T-helper 2 cell treated with Interferon-gamma antibody and Interleukin-4, amounts not matched to agents 5 μg/mL and 100 μg/mL, for 36 hours (primary cell): Measurements from ENCODE around the gene RPL31.
A peak's percentile ranks its signal among the peaks of the same experiment; 100 is the strongest.

Experiments used
- DNase-seq: peaks from one replicate; pipeline ENCODE4 v3.0.0; 2021; ENCODE audit warnings: low spot score
- H3K27ac Mint-ChIP-seq: one replicate; pipeline ENCODE4 v1.8.0; 2021; ENCODE audit warnings: mild to moderate bottlenecking, mixed read lengths
- H3K27me3 Mint-ChIP-seq: one replicate; pipeline ENCODE4 v1.8.0; 2021; ENCODE audit warnings: low read depth, mixed read lengths
- H3K36me3 Mint-ChIP-seq: one replicate; pipeline ENCODE4 v1.8.0; 2021; ENCODE audit warnings: low read depth, mixed read lengths
- H3K4me1 Mint-ChIP-seq: one replicate; pipeline ENCODE4 v1.8.0; 2021; ENCODE audit warnings: low read depth, mixed read lengths
- H3K4me3 Mint-ChIP-seq: one replicate; pipeline ENCODE4 v1.8.0; 2022; ENCODE audit warnings: mild to moderate bottlenecking, moderate library complexity, mixed read lengths
- H3K9me3 Mint-ChIP-seq: one replicate; pipeline ENCODE4 v1.8.0; 2021; ENCODE audit warnings: mixed read lengths

RPL31 gene

DNA sequence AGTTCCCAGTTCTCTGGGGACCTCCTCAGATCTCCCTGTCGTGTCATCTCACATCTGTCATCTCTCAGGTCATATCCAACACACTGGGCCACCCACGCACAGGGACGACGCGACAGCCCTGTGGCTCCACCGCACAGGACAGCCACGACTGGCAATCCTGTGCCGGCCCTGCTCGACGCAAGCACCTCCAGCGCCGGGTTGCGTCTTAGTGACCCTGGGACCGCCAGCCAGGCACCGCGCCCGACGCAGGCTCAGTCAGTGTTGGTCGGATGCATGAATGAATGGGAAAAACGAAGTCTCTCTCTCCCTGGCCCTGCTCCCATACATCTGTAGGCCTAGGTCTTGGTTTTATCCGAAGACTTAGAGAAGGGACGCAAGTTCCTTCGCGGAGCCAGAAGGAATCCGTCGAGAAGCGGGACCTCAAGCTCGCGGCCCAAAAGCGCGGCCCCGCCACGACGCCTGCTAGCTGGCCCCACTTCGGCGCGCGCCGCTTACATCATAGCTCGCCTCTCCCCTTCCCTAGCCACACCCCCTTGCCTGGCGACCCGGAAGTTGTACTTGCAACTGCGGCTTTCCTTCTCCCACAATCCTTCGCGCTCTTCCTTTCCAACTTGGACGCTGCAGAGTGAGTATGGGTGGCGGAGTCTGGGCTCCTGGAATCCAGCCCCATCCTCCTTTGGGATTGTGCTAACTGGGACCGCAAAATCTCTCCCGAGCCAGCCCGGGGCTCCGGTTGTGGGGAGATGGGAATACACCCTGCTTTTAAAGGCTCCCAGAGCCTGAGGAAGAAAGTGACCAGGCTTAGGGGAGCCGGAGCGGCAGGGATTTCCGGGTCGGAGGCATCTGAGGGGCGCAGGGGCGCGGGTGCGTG, at the start of gene RPL31:
TSS of gene RPL31 (plus strand) at position 599 of the 871 bp plus-strand sequence. CDS start 413 bp downstream, outside the sequence.
- H3K36me3 Mint-ChIP-seq, result peaks cover 52% of the 10 kb centered on the region
- peaks cover 35% of the 10 kb centered on the region for H3K4me1 Mint-ChIP-seq
- peak; percentile 95 for DNase-seq
- peaks cover 6% of the 10 kb centered on the region for H3K9me3 Mint-ChIP-seq
- peak within 1 kb of the TSS; percentile 94 for H3K4me3 Mint-ChIP-seq
- H3K27me3 Mint-ChIP-seq, result no peaks in the 10 kb centered on the region
- H3K27ac Mint-ChIP-seq, result peak within 1 kb of the TSS; percentile 95

DNA sequence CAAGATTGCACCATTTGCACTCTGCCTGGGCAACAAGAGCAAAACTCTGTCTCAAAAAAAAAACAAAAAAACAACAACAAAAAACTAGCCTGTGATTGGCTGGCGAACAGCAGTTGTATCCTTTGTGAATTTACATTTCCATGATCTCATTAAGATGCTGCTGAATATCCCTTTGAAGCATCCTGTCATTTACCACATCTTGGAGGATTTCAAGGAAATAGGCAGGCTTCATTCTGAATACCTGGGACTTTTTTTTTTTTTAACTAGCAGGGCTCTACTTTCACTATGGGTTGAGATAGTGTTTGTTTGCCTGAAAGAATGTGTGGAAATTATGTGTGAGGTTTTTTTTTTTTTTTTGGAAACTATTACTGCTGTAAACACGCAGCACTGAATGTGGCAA, 49.6 kb upstream of the RPL31 start:
- no peaks in the 10 kb centered on the region for H3K36me3 Mint-ChIP-seq
- no peaks in the 10 kb centered on the region for H3K27me3 Mint-ChIP-seq
- no peak for DNase-seq
- no peaks in the 10 kb centered on the region for H3K4me1 Mint-ChIP-seq
- no peak overlapping the region for H3K4me3 Mint-ChIP-seq
- H3K27ac Mint-ChIP-seq, result no peak overlapping the region
- H3K9me3 Mint-ChIP-seq, result no peaks in the 10 kb centered on the region

DNA sequence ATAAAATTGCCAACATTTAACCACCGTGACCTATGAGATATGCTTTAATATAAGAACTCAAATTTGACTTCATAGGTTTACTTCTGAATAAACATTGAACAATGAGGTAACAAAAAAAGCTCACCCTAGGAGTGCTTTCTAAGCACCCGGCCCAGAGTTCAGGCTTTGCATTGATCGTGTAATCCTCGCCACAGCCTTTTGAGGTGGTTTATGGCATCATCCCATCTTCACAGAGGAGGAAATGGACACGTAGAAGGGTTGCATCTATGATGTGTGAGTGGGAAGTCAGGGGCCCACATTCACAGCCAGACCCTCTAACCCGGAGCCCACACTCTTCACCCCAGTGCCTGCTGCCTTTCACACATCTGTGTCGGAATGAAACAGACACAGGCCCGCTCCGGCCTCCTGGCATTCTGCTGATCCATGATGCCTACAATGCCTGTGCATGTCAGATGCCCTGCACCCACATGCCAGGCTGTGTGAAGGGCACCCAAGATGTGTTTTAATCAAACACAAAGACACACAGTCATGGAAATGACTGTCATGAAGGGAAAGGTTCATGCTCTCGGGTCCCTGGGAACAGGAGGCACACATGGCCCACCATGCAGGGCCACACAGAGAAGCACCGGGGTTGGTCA, 48.6 kb upstream of the RPL31 start:
- DNase-seq, result no peak
- H3K36me3 Mint-ChIP-seq, result no peaks in the 10 kb centered on the region
- no peaks in the 10 kb centered on the region for H3K9me3 Mint-ChIP-seq
- H3K27me3 Mint-ChIP-seq, result no peaks in the 10 kb centered on the region
- H3K4me3 Mint-ChIP-seq, result no peak overlapping the region
- no peak overlapping the region for H3K27ac Mint-ChIP-seq
- no peaks in the 10 kb centered on the region for H3K4me1 Mint-ChIP-seq

DNA sequence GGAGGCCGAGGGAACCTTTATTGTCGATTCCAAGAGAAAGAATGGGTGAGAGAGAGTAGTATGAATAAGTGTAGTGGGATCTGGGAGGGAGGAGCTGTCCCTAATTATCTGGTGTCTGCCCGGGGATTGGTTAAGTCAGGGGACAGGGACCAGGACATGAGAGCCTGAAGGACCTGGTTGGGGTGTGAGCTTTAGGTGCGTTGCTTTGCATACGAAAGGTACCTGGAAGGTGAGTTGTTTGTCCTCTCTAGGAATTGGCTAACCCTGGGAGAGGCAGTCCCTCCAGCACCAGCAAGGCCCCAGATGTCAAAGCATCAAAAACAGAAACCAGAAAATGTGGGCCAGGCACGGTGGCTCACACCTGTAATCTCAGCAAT, 48.1 kb upstream of the RPL31 start:
- H3K4me1 Mint-ChIP-seq, result no peaks in the 10 kb centered on the region
- no peaks in the 10 kb centered on the region for H3K36me3 Mint-ChIP-seq
- H3K4me3 Mint-ChIP-seq, result no peak overlapping the region
- no peaks in the 10 kb centered on the region for H3K27me3 Mint-ChIP-seq
- H3K27ac Mint-ChIP-seq, result no peak overlapping the region
- no peak for DNase-seq
- no peaks in the 10 kb centered on the region for H3K9me3 Mint-ChIP-seq

DNA sequence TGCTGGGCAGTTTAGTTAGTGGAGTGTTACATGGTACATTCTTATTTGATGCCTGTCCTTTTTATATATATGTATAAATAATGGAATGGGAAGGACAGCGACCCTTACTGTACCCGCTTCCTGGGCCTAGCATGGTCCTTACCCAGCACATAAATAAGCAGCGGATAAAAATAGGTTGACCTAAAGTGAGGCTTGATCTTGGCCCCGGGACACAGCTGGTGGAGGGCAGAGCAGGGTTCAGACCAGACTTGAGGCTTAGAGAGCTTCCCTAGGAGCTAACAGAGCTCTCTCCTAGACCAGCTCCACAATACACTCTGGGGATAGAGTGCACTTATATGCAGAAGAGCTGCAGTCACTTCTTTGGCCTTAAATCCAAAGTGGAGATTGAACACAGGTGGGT, 46.9 kb upstream of the RPL31 start:
- no peaks in the 10 kb centered on the region for H3K36me3 Mint-ChIP-seq

DNA sequence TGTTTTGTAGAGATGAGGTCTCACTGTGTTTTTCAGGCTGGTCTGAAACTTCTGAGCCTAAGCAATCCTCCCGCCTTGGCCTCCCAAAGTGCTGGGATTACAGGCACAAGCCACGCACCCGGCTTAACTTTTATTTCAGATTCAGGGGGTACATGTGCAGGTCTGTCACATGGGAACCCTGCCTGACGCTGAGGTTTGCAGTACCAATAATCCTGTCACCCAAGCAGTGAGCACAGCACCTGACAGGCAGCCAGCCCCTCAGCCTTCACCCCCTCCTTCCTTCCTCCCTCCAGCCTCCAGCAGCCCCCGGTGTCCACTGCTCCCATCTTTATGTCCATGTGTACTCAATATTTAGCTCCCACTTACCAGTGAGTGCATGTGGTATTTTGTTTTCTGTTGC, 46.0 kb upstream of the RPL31 start:
- Mint-ChIP-seq H3K27ac (no peak overlapping the region), H3K4me1 (no peaks in the 10 kb centered on the region), H3K9me3 (no peaks in the 10 kb centered on the region), H3K27me3 (no peaks in the 10 kb centered on the region), H3K4me3 (no peak overlapping the region), H3K36me3 (no peaks in the 10 kb centered on the region)
- DNase-seq, result no peak

More for the DNA sequence above, 46.9 kb upstream of the RPL31 start:
- no peak for DNase-seq
- H3K4me3 Mint-ChIP-seq, result no peak overlapping the region
- no peaks in the 10 kb centered on the region for H3K27me3 Mint-ChIP-seq
- H3K27ac Mint-ChIP-seq, result no peak overlapping the region
- no peaks in the 10 kb centered on the region for H3K4me1 Mint-ChIP-seq
- H3K9me3 Mint-ChIP-seq, result no peaks in the 10 kb centered on the region

DNA sequence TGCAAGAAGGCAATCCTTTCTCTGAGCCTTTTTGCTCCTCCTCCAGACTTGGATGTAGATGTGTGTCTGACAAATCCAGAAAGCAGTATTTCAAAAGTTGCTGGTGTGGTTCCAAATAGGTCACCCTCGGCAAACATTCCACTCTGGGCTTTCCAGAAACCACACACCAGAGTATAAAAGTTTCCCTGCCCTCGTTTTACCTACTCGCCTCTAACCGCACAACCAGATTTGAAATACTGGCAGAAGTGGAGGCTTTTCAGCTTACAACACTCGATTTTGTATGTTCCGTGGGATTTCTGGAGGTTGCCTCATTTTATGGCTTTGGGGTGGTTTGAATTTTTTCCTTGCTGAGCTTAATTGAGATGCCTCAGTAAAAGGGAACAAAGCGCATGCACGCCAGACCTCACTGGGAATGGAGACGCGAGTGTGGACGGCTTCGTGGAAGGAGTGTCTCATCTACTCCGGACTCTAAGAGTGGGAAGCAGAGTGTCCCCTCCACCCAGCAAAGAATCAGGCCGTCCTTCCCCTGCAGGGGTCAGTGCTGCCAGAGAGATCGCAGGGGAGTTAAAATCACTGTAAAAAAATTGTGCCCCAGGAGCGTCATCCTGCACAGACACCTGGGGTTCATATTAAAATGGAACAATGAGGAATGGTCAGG, 44.0 kb upstream of the RPL31 start:
- Mint-ChIP-seq H3K4me1 (no peaks in the 10 kb centered on the region), H3K4me3 (no peak overlapping the region), H3K27ac (no peak overlapping the region), H3K27me3 (no peaks in the 10 kb centered on the region), H3K9me3 (no peaks in the 10 kb centered on the region), H3K36me3 (no peaks in the 10 kb centered on the region)
- DNase-seq, result no peak

DNA sequence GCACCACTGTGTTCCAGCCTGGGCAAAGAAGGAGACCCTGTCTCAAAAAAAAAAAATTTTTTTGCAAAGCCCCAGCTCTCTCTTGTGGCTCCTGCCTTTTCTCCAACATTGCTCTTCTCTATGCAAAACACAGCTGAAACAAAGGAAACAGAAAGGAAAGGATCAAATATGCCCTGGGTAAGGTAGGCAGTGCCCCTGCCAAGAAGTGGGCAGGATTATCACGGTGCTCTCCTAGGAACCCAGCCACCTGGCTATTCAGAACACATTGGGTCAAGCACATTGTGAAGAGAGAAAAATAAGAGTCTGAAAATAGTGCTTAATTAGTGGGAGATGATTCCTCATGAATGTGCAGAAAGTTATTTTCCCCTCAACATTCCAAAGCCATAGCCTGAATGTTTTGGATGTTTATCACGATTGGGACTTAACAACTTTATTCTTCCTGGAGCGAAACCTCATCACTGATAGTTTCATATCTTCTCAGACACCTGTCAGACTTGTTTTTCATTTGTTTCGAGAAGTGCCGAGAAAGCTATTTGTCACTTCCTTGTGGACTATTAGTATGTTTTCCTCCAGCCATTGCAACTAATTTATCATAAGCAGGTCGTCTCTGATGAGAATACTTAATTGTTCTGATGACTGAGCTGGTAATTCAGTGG, 42.7 kb upstream of the RPL31 start:
- Mint-ChIP-seq H3K4me3 (no peak overlapping the region), H3K4me1 (no peaks in the 10 kb centered on the region), H3K9me3 (no peaks in the 10 kb centered on the region), H3K27me3 (no peaks in the 10 kb centered on the region), H3K27ac (no peak overlapping the region), H3K36me3 (no peaks in the 10 kb centered on the region)
- DNase-seq, result no peak

DNA sequence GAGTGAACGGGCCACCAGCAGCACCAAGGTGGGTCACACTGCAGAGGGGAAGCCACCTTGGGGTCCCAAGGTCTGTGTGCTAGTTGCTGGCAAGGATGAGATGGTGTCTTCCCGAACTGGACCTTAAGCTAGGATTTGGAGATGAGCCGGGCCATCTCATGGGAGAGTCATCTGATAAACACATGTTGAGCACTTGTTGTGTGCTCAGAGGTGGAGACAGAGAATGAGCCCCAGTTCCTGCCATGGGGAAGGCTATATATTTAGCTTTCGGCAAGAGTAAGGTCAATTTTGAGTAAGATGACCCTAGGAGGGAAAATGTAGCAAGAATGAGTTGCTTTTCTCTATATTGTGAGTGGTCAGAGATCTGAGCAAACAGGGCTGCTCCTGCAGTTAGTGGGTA, 41.4 kb upstream of the RPL31 start:
- no peak overlapping the region for H3K4me3 Mint-ChIP-seq
- no peaks in the 10 kb centered on the region for H3K9me3 Mint-ChIP-seq
- no peaks in the 10 kb centered on the region for H3K4me1 Mint-ChIP-seq
- no peak overlapping the region for H3K27ac Mint-ChIP-seq
- H3K36me3 Mint-ChIP-seq, result no peaks in the 10 kb centered on the region
- DNase-seq, result no peak
- no peaks in the 10 kb centered on the region for H3K27me3 Mint-ChIP-seq

DNA sequence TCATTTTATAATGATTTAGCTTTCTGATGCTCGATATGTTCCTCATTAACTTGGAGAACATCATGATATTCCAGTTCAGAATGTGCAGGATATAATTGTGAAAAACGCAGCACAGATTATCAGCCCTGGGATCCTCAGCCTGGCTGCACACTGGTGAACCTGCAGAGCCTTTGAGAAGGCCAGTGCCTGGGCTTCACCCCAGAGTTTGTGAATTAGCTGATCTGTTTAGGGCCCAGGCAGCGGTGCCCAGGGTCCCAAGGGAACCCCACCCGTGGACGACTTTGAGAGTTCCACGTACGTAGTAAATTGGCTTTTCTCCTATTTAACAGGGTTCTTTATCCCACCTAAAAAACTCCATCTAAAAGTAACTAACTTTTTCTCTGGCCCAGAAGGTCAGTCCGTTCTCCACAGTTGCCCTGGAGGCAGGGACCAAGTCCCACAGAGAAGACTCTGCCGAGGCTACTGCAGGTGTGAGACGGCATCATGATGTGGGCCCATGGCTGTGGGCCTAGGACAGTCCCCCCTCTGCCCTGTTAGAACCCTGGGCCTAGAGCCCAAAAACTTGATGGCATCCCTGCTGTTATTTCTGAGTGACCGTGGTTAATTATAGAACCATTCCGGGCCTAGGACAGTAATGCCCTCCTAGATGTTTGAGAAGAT, 39.6 kb upstream of the RPL31 start:
- no peak for DNase-seq
- Mint-ChIP-seq H3K27me3 (no peaks in the 10 kb centered on the region), H3K9me3 (no peaks in the 10 kb centered on the region), H3K4me1 (no peaks in the 10 kb centered on the region), H3K4me3 (no peak overlapping the region), H3K36me3 (no peaks in the 10 kb centered on the region), H3K27ac (no peak overlapping the region)

DNA sequence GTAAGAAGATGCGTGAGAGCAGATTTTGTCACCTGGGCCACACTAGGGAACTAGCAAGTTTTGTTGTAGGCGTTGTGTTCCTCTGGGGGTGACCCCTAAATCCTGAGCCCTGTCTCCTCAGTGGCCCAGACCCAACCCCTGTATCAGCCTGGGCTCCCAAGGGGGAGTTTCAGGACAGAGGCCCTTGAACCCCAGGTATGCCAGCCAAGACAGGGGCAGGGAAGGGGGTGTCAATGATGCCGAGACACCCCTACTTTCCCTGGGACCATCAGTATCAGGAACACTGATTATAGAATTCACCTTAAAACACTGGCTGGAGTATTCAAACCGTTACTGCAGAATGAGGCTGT, 39.1 kb upstream of the RPL31 start:
- Mint-ChIP-seq H3K36me3 (no peaks in the 10 kb centered on the region), H3K27ac (no peak overlapping the region), H3K27me3 (no peaks in the 10 kb centered on the region), H3K9me3 (no peaks in the 10 kb centered on the region), H3K4me3 (no peak overlapping the region), H3K4me1 (no peaks in the 10 kb centered on the region)
- no peak for DNase-seq

DNA sequence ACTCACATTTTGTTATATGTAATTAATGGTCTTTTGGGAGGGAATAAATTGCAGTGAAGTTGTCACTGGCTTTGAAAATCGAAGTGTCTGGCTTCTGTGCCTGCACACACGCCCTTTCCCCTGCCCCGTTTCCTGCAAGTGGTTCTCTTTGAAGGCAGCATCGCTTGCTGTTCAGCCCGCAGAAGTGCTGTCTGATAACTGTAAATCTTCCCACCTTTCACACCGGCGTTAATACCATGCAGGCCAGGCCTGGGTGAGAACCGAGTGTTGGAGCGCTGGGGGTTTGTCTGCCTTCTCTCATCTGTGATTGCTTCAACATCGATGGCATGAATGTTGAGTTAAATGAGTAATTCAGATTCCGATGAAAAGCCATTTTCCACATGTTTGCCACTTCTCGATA, 37.9 kb upstream of the RPL31 start:
- Mint-ChIP-seq H3K27ac (no peak overlapping the region), H3K36me3 (no peaks in the 10 kb centered on the region), H3K27me3 (no peaks in the 10 kb centered on the region), H3K9me3 (no peaks in the 10 kb centered on the region), H3K4me3 (no peak overlapping the region), H3K4me1 (no peaks in the 10 kb centered on the region)
- no peak for DNase-seq

DNA sequence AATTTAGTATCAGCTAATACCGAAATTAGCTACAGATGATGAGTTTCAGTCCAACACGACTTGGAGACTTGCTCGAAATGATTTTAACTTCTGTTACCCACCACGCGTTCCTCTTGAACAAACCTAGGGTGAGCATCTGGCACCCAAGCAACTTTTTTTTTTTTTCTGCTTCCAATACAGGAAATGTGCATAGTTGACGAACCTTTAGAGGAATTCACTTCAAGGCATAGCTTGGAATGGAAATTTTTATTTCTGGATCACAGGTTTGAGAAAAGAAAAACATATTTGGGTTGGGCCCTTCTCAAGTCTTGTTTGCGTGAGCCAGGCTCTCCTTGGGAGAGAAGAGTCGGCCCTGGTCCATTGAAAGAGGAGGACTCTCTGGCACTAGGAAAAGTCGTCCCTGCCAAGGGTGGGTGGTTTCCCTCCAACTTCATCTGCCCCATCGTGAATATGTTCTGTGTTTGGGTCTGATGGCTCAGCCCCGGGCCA, 37.4 kb upstream of the RPL31 start:
- H3K36me3 Mint-ChIP-seq, result no peaks in the 10 kb centered on the region
- H3K27me3 Mint-ChIP-seq, result no peaks in the 10 kb centered on the region
- no peaks in the 10 kb centered on the region for H3K4me1 Mint-ChIP-seq
- no peak overlapping the region for H3K27ac Mint-ChIP-seq
- no peak for DNase-seq
- H3K4me3 Mint-ChIP-seq, result no peak overlapping the region
- no peaks in the 10 kb centered on the region for H3K9me3 Mint-ChIP-seq
